Measurements from ENCODE around the gene SFTA2. TPM values are rescaled to one million over a fixed set of nuclear protein-coding genes. Genes with fewer than 3 reads are reported as not detected.

The SFTA2 gene
- total and polyA plus RNA-seq, 10 of the 15 experiments (the other 5 are each of a cell fraction or from before 2014, with no cell fraction given) = 0.15 to 0.92 (median 0.33) TPM; not detected in 4

DNA sequence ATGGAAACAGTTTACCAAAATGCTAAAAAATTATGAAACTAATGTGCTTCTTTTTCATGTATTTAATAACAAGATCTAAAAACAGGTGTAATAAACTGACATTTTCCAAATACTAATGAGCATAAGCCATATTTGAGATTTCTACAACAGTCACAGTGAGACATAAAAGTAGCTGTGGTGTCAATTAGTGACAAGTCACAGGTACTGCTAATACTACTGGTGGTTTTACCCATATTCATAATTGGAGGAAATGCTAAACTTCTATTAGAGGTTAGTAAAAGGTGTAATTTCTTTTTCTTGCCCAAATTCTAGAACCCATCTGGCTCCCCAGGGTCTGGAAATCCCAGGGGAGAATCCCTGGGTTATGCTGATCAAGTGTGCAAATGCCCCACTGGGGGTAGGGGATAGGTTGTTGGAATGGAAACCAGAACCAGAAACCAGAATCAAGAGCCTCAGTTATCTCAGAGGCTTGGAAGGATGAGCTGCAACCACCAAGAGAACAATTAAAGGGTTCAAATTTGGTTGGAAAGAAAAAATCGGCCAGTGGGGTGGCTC, 31.0 kb downstream of the SFTA2 start:
- H3K36me3 ChIP-seq (ENCODE audit: control insufficient read depth in 2 of 2, insufficient read depth in 2 of 2, low read length in 1 of 2) = peaks cover 4 to 10% of the 10 kb centered on the region in 2 experiments; a peak in 2 of 4 replicates
- in situ Hi-C loops (cut with MboI) (no loop called here), intact Hi-C loops (cut with micrococcal nuclease; ENCODE audit: unreplicated experiment) (loop anchor here (2.0 kb wide), 1 partner anchor 18 kb away; no protein-coding TSS in a partner anchor)
- ChIA-PET RAD21 (ENCODE audit: unreplicated experiment) (interaction anchor here (0.7 to 3.8 kb wide), 8 partner anchors 10 to 228 kb away, joined by 3 to 31 read pairs (median 6); partner anchors contain the start of genes DDR1 and VARS2), POLR2A (interaction anchor here (1.1 to 6.0 kb wide), 3 partner anchors 11 to 17 kb away, joined by 3 to 37 read pairs (median 8); partner anchors contain the start of genes DDR1 and VARS2), SMC1A (ENCODE audit: uncharacterized antibody, unreplicated experiment) (interaction anchor here (1.3 to 2.3 kb wide), 6 partner anchors 12 to 72 kb away, joined by 4 to 9 read pairs (median 6); partner anchors contain the start of genes DDR1 and VARS2), CTCF (interaction anchor here (0.7 to 2.0 kb wide), 4 partner anchors 13 to 69 kb away, joined by 3 to 14 read pairs (median 6); partner anchors contain the start of gene VARS2)
- H3K4me1 ChIP-seq (ENCODE audit: control insufficient read depth, insufficient read depth, low read length) = peaks cover 32% of the 10 kb centered on the region
- H3K9me3 ChIP-seq (replicated peaks; ENCODE audit: control insufficient read depth, insufficient read depth, low read length) = no peaks in the 10 kb centered on the region
- FAIRE-seq = no peak
- BruUV-seq (replicated peaks) = no TSS peak
- H2AFZ ChIP-seq (ENCODE audit: control insufficient read depth, low read depth, low read length) = no peak overlapping the region
- WGBS (ENCODE audit: insufficient coverage, insufficient replicate concordance, low lambda C conversion rate, missing lambda C conversion rate) = 36% methylated on average over 1 of the region's 1 CpG
- no peaks in the 10 kb centered on the region for H3K27me3 ChIP-seq (replicated peaks in 1 of 2; ENCODE audit: control insufficient read depth in 2 of 2, insufficient read depth in 2 of 2, low read length in 1 of 2)
- peak overlapping the region; percentile 41; the same call in 1 of the 2 replicates for H3K4me2 ChIP-seq (ENCODE audit: control insufficient read depth, insufficient read depth)
- no peaks in the 10 kb centered on the region for H4K20me1 ChIP-seq (ENCODE audit: control insufficient read depth, insufficient read depth)
- H3K79me2 ChIP-seq (ENCODE audit: control insufficient read depth, insufficient read depth, low read length) = no peaks in the 10 kb centered on the region
- peak; percentile 80 for ATAC-seq
- DNase-seq (ENCODE audit: low read depth, low spot score) = no peak
- H3K27ac ChIP-seq (ENCODE audit: control insufficient read depth, insufficient read depth) = no peak overlapping the region; the same call in 1 of the 2 replicates
- H3K9ac ChIP-seq (ENCODE audit: control insufficient read depth, insufficient read depth, low read length) = no peak overlapping the region
- no peak overlapping the region for H3K4me3 ChIP-seq
- TF ChIP-seq RAD51 (IDR thresholded peaks at IDR 0.05) = peak; percentile 30; the same call in 1 of the 2 replicates
- TF ChIP-seq, protein P1, sequence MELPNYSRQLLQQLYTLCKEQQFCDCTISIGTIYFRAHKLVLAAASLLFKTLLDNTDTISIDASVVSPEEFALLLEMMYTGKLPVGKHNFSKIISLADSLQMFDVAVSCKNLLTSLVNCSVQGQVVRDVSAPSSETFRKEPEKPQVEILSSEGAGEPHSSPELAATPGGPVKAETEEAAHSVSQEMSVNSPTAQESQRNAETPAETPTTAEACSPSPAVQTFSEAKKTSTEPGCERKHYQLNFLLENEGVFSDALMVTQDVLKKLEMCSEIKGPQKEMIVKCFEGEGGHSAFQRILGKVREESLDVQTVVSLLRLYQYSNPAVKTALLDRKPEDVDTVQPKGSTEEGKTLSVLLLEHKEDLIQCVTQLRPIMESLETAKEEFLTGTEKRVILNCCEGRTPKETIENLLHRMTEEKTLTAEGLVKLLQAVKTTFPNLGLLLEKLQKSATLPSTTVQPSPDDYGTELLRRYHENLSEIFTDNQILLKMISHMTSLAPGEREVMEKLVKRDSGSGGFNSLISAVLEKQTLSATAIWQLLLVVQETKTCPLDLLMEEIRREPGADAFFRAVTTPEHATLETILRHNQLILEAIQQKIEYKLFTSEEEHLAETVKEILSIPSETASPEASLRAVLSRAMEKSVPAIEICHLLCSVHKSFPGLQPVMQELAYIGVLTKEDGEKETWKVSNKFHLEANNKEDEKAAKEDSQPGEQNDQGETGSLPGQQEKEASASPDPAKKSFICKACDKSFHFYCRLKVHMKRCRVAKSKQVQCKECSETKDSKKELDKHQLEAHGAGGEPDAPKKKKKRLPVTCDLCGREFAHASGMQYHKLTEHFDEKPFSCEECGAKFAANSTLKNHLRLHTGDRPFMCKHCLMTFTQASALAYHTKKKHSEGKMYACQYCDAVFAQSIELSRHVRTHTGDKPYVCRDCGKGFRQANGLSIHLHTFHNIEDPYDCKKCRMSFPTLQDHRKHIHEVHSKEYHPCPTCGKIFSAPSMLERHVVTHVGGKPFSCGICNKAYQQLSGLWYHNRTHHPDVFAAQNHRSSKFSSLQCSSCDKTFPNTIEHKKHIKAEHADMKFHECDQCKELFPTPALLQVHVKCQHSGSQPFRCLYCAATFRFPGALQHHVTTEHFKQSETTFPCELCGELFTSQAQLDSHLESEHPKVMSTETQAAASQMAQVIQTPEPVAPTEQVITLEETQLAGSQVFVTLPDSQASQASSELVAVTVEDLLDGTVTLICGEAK (IDR thresholded peaks at IDR 0.05; ENCODE audit: borderline replicate concordance) = no peak
- no peak; the same call in 1 of the 2 replicates for TF ChIP-seq ZNF217 (IDR thresholded peaks at IDR 0.05)
- TF ChIP-seq HDAC2 (IDR thresholded peaks at IDR 0.05) = no peak
- no peak for TF ChIP-seq MYC (IDR thresholded peaks at IDR 0.05; ENCODE audit: insufficient read depth, insufficient read length, insufficient replicate concordance, low read length, severe bottlenecking)
- TF ChIP-seq MXI1 (IDR thresholded peaks at IDR 0.05; ENCODE audit: low read depth, low read length) = no peak
- TF ChIP-seq, protein P2, sequence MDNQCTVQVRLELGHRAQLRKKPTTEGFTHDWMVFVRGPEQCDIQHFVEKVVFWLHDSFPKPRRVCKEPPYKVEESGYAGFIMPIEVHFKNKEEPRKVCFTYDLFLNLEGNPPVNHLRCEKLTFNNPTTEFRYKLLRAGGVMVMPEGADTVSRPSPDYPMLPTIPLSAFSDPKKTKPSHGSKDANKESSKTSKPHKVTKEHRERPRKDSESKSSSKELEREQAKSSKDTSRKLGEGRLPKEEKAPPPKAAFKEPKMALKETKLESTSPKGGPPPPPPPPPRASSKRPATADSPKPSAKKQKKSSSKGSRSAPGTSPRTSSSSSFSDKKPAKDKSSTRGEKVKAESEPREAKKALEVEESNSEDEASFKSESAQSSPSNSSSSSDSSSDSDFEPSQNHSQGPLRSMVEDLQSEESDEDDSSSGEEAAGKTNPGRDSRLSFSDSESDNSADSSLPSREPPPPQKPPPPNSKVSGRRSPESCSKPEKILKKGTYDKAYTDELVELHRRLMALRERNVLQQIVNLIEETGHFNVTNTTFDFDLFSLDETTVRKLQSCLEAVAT (IDR thresholded peaks at IDR 0.05) = no peak
- peak; percentile 27; the same call in 1 of the 2 replicates for TF ChIP-seq RUNX3 (IDR thresholded peaks at IDR 0.05; ENCODE audit: low read length)
- TF ChIP-seq, protein P3, sequence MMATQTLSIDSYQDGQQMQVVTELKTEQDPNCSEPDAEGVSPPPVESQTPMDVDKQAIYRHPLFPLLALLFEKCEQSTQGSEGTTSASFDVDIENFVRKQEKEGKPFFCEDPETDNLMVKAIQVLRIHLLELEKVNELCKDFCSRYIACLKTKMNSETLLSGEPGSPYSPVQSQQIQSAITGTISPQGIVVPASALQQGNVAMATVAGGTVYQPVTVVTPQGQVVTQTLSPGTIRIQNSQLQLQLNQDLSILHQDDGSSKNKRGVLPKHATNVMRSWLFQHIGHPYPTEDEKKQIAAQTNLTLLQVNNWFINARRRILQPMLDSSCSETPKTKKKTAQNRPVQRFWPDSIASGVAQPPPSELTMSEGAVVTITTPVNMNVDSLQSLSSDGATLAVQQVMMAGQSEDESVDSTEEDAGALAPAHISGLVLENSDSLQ (IDR thresholded peaks at IDR 0.05) = peak; percentile 21; the same call in 1 of the 2 replicates
- TF ChIP-seq SUZ12 (IDR thresholded peaks at IDR 0.05; ENCODE audit: unreplicated experiment) = no peak
- TF ChIP-seq, protein P4, sequence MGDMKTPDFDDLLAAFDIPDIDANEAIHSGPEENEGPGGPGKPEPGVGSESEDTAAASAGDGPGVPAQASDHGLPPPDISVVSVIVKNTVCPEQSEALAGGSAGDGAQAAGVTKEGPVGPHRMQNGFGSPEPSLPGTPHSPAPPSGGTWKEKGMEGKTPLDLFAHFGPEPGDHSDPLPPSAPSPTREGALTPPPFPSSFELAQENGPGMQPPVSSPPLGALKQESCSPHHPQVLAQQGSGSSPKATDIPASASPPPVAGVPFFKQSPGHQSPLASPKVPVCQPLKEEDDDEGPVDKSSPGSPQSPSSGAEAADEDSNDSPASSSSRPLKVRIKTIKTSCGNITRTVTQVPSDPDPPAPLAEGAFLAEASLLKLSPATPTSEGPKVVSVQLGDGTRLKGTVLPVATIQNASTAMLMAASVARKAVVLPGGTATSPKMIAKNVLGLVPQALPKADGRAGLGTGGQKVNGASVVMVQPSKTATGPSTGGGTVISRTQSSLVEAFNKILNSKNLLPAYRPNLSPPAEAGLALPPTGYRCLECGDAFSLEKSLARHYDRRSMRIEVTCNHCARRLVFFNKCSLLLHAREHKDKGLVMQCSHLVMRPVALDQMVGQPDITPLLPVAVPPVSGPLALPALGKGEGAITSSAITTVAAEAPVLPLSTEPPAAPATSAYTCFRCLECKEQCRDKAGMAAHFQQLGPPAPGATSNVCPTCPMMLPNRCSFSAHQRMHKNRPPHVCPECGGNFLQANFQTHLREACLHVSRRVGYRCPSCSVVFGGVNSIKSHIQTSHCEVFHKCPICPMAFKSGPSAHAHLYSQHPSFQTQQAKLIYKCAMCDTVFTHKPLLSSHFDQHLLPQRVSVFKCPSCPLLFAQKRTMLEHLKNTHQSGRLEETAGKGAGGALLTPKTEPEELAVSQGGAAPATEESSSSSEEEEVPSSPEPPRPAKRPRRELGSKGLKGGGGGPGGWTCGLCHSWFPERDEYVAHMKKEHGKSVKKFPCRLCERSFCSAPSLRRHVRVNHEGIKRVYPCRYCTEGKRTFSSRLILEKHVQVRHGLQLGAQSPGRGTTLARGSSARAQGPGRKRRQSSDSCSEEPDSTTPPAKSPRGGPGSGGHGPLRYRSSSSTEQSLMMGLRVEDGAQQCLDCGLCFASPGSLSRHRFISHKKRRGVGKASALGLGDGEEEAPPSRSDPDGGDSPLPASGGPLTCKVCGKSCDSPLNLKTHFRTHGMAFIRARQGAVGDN (IDR thresholded peaks at IDR 0.05) = no peak
